CD4-positive, alpha-beta T cell treated with Interleukin-15 for 1 hour (primary cell): Measurements from ENCODE around the gene ERF.
A peak's percentile ranks its signal among the peaks of the same experiment; 100 is the strongest.

Source experiments
- DNase-seq: peaks from one replicate; pipeline ENCODE4 v3.0.0-alpha.2; 2020

ERF gene

GRCh38 chr19:42252365-42253244 lies 2.3 kb downstream of the ERF start:
- DNase-seq = no peak

GRCh38 chr19:42251572-42252358 lies 3.2 kb downstream of the ERF start:
- no peak for DNase-seq

GRCh38 chr19:42250666-42251531 lies 4.0 kb downstream of the ERF start:
- DNase-seq = no peak

DNA sequence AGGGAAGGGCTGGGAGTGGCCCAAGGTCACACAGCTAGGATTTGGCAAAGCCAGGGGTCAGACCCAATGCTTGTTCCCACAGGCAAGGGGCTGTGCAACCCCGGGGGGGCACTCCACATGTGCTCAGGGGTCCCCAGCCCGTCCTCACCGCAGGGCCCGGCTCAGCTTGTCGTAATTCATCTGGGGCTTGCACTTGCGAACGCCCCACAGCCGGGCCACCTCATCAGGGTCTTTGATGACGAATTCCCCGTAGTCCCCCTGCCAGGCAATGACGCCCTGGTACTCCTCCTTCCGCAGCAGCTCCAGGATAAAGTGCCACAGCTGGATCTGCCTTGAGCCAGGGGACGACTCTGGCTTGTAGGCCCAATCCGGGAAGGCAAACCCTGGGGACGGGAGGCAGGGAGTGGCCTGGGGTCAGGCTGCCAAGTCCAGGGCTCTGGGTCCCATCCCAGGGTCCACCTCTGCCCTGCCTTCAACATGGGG lies 4.7 kb downstream of the ERF start:
- no peak for DNase-seq

GRCh38 chr19:42249769-42250168 lies 5.2 kb downstream of the ERF start:
- no peak for DNase-seq

GRCh38 chr19:42249149-42249750 lies 5.7 kb downstream of the ERF start:
- no peak for DNase-seq

- DNase-seq = peak; percentile 23
Observed at GRCh38 chr19:42248270-42249148, 6.4 kb downstream of the ERF start.

DNA sequence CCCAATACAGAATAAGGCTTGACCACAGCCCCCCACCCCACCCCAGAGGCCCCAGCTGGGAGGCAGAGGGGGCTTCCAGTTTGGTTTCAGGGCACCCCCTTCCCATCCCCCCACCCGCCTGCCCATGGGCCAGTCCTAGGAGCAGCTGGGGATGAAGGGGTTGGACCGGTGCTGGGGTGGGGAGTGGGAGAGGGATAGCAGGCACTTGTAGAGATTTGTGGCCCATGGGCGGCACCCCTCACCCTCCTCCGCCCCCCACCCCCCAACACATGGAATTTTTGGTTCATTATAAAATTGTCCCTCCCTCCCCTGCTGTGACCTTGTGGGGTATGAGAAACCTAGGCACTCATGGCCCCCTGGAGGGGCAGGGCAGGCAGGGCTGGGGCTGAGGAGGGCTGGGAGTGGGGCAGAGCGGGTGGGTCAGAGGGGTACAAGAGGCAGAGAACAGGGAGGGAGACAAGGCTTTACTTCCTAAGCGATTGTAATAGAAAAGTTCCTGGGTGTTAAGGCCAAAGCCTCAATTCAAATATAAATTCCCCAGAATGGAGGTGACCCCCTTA lies 7.2 kb downstream of the ERF start:
- peak; percentile 26 for DNase-seq

GRCh38 chr19:42246922-42247639 lies 7.8 kb downstream of the ERF start:
- DNase-seq = peak; percentile 33

DNA sequence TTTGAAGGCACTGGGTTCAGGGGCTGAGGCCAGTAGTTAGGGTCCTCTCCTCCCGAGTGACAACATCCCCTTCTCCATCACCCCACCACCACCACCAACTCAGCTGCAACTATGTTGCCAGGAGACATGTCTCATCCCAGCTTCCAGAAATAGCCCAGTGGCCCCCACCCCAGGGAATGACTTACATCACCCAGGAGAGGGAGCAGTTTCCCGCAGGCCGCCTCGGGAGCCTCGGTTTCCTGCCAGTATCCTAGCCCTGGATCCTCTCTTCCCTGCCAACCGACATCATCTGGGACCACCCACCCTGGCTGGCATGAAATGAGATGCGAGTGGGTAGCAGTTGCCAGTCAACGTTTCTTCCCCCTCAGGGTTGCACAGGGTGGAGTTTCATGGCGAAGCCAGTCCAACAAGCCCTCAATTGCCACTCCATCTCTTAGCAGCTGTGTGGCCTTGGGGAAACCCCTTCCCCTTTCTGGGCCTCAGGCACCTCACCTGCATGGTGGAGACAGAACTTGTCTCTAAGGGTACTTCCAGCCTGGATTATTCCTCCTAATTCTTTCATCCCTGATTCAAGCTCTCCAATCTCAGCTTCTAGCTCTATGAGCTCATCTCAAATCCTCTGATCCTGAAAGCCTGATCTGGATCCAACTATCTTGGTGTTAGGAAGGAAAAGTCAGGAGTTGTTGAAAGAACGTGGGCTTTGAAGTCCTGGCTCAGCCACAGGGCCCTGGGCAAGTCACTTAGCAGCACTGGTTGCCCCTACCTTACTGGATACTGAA lies 8.6 kb downstream of the ERF start:
- DNase-seq = peak; percentile 49

- DNase-seq = no peak
Observed at GRCh38 chr19:42245231-42245630, 9.7 kb downstream of the ERF start.

DNA sequence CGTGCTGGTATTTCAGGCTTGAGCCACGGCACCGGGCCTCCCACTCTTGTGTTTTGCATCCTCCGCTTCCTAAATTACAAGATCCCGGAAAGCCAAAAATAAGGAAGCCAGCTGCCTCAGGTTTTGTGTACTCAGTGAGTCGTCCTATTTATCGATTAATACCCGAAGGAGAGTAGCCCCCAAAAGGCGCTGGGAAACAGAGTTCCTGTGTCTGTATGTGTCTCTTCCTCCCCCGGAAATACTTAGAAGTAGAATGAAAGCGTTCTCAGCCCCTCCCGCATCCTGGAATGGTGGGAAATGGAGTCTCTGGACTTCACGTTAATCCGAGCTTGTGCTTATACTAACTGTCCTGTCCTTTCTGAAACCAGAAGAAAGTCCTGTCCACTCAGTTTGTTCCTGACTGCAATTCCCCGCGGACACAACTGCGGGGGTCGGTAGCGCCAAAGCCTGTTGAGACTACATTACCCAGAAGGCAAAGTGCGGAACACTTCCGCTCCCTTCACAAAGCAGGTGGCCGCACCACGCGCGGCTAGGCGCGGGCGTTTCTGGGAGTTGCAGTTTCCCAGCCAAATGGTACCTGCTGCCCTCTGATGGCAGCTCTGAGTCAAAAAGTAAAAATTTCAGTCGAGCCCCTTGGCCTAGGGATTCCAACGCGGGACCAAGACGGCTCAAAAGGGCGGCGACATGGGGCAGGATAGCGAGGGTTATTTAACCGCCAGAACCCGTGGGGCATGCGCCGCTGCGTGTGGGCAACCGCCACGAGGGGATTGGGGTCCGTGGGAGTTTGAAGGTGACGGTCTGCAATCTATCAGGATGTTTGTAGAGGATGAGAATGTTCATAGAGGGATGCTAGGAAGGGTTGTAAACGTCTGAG lies 10.3 kb downstream of the ERF start:
- peak; percentile 92 for DNase-seq

- peak; percentile 98 for DNase-seq
Observed at GRCh38 chr19:42242512-42243409, 12.2 kb downstream of the ERF start, which contains the start of gene GSK3A. Gene GSK3A, minus strand, starts transcription at chr19:42242602. Its CDS starts 137 bp downstream, at chr19:42242465.

DNA sequence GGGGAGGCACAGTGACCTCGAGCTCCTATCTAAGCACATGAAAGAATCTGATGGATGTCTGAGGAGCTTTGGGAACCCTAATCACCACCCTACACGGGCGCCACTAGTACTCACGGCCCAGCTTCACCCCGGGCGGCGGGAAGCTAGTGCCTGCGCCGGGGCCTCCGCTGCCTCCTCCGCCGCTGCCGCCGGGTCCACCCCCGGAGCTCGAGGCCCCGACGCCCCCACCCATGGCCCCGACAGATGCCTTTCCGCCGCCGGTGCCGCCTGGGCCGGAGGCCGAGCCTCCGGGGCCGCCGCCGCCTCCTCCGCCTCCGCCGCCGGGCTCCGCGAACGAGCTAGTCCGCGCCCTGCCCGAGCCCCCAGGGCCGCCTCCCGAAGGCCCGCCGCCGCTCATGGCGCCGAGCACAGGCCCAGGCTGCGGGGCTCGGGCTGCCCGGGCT lies 12.8 kb downstream of the ERF start:
- peak; percentile 17 for DNase-seq

- DNase-seq = no peak
Observed at GRCh38 chr19:42241279-42241678, 13.6 kb downstream of the ERF start.

- DNase-seq = no peak
Observed at GRCh38 chr19:42239544-42240220, 15.2 kb downstream of the ERF start.

- DNase-seq = no peak
Observed at GRCh38 chr19:42235181-42235580, 19.7 kb downstream of the ERF start.
